Measurements from ENCODE around the gene NUP93. TPM values are rescaled to one million over a fixed set of nuclear protein-coding genes. Genes with fewer than 3 reads are reported as not detected.
"Not testable (repeated sequence)": the region's sequence is repeated elsewhere in the genome, so short reads cannot be mapped to it uniquely, and the experiment has no call there.

NUP93 gene
- total RNA-seq, 4 donors from 2014 or later = 12.9 to 30.7 (median 23.0) TPM

- Histone ChIP-seq H3K9me3 (no peaks in the 10 kb centered on the region), H3K4me3 (no peak overlapping the region), H3K27me3 (no peaks in the 10 kb centered on the region), H3K36me3 (no peaks in the 10 kb centered on the region), H3K4me1 (no peaks in the 10 kb centered on the region), H3K27ac (no peak overlapping the region)
- DNase-seq (no peak), ATAC-seq (no peak)
- intact Hi-C loops (cut with DNase I; ENCODE audit: low total_unique reads) (no loop called here), in situ Hi-C loops (cut with MboI; ENCODE audit: low sequenced_read_pairs in 4 of 4) (no loop called here)
- TF ChIP-seq POLR2A (IDR thresholded peaks at IDR 0.05) (no peak), CTCF (IDR thresholded peaks at IDR 0.05 in 4 of 5, conservative IDR thresholded peaks at IDR 0.05 in 1 of 5) (no peak)
Observed at GRCh38 chr16:56710181-56710737, 19.7 kb upstream of the NUP93 start.

DNA sequence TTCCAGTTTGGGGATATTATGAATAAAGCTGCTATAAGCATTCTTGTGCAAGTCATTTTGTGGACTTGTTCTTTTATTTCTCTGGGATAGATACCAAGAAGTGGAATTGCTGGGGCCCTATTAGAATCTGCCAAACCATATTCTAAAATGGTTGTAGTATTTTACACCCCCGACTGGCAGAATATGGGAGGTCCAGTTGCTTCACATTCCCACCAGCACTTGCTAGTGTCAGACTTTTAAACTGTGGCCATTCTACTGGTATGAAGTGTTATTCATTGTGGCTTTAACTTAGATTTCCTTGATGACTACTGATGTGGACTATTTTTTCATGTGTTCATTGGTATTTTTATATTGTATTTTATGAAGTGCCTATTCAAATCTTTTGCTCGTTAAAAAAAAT, 18.1 kb upstream of the NUP93 start:
- intact Hi-C loops (cut with DNase I; ENCODE audit: low total_unique reads) = no loop called here
- H3K27ac ChIP-seq = no peak overlapping the region
- no peaks in the 10 kb centered on the region for H3K4me1 ChIP-seq
- H3K27me3 ChIP-seq = no peaks in the 10 kb centered on the region
- in situ Hi-C loops (cut with MboI; ENCODE audit: low sequenced_read_pairs in 4 of 4) = no loop called here
- DNase-seq = no peak
- TF ChIP-seq CTCF (IDR thresholded peaks at IDR 0.05 in 4 of 5, conservative IDR thresholded peaks at IDR 0.05 in 1 of 5) (no peak), POLR2A (IDR thresholded peaks at IDR 0.05) (no peak)
- no peaks in the 10 kb centered on the region for H3K36me3 ChIP-seq
- H3K9me3 ChIP-seq = no peaks in the 10 kb centered on the region
- no peak for ATAC-seq
- no peak overlapping the region for H3K4me3 ChIP-seq

- intact Hi-C loops (cut with DNase I; ENCODE audit: low total_unique reads) (no loop called here), in situ Hi-C loops (cut with MboI; ENCODE audit: low sequenced_read_pairs in 4 of 4) (no loop called here)
- TF ChIP-seq CTCF (IDR thresholded peaks at IDR 0.05 in 4 of 5, conservative IDR thresholded peaks at IDR 0.05 in 1 of 5) (no peak), POLR2A (IDR thresholded peaks at IDR 0.05) (no peak)
- H3K4me1 ChIP-seq = no peaks in the 10 kb centered on the region
- H3K27me3 ChIP-seq = no peaks in the 10 kb centered on the region
- H3K4me3 ChIP-seq = no peak overlapping the region
- DNase-seq (no peak), ATAC-seq (no peak)
- no peaks in the 10 kb centered on the region for H3K9me3 ChIP-seq
- no peak overlapping the region for H3K27ac ChIP-seq
- no peaks in the 10 kb centered on the region for H3K36me3 ChIP-seq
Observed at GRCh38 chr16:56713794-56714193, 16.1 kb upstream of the NUP93 start.

- Histone ChIP-seq H3K9me3 (no peaks in the 10 kb centered on the region), H3K4me1 (no peaks in the 10 kb centered on the region), H3K27me3 (no peaks in the 10 kb centered on the region), H3K36me3 (no peaks in the 10 kb centered on the region), H3K4me3 (no peak overlapping the region), H3K27ac (no peak overlapping the region)
- in situ Hi-C loops (cut with MboI; ENCODE audit: low sequenced_read_pairs in 4 of 4) = no loop called here
- ATAC-seq = no peak
- intact Hi-C loops (cut with DNase I; ENCODE audit: low total_unique reads) = no loop called here
- DNase-seq = no peak
- TF ChIP-seq CTCF (IDR thresholded peaks at IDR 0.05 in 4 of 5, conservative IDR thresholded peaks at IDR 0.05 in 1 of 5) = no peak
- no peak for TF ChIP-seq POLR2A (IDR thresholded peaks at IDR 0.05)
Observed at GRCh38 chr16:56715126-56715525, 14.8 kb upstream of the NUP93 start.

DNA sequence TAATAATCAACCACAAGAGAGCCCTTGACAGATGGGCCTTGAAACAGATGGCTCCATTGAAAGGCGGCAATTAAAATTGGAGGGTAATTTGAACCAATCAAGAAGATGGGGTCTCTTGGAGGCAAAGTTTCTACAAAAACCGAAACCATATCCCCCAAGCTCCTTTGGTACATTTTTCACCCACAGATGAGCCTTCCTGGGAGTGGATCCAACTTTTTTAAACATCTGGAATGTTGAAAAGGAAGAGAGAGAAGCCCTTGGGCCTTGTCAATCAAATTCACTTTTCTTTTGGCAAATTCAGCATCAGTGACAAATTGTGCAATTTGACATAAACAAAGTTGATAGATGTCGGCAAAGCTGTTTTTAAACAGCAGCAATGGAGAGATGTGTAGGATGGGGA, 13.2 kb upstream of the NUP93 start:
- no peak for ATAC-seq
- Histone ChIP-seq H3K36me3 (no peaks in the 10 kb centered on the region), H3K4me1 (no peaks in the 10 kb centered on the region), H3K9me3 (no peaks in the 10 kb centered on the region), H3K27ac (no peak overlapping the region), H3K4me3 (no peak overlapping the region), H3K27me3 (no peaks in the 10 kb centered on the region)
- intact Hi-C loops (cut with DNase I; ENCODE audit: low total_unique reads) (no loop called here), in situ Hi-C loops (cut with MboI; ENCODE audit: low sequenced_read_pairs in 4 of 4) (no loop called here)
- TF ChIP-seq CTCF (IDR thresholded peaks at IDR 0.05 in 4 of 5, conservative IDR thresholded peaks at IDR 0.05 in 1 of 5) (no peak), POLR2A (IDR thresholded peaks at IDR 0.05) (no peak)
- no peak for DNase-seq

GRCh38 chr16:56717532-56717931, 12.4 kb upstream of the NUP93 start:
- H3K27me3 ChIP-seq; H3K4me3 ChIP-seq; ATAC-seq; H3K27ac ChIP-seq; H3K36me3 ChIP-seq; intact Hi-C loops (cut with DNase I; ENCODE audit: low total_unique reads); in situ Hi-C loops (cut with MboI; ENCODE audit: low sequenced_read_pairs in 4 of 4); H3K4me1 ChIP-seq; H3K9me3 ChIP-seq; DNase-seq: not testable (repeated sequence)
